GM19239 (cell line): ENCODE data around the gene SCGB1C2.

Experiments used
- DNase-seq: peaks from one replicate; pipeline ENCODE4 v3.0.0; 2011; ENCODE audit warnings: low spot score; ENCODE audit not compliant: insufficient read length
- FAIRE-seq: peaks from 2 replicates; lab custom pipeline; 2011; peaks lifted over from hg19 to GRCh38; lab: Jason Lieb, UNC

SCGB1C2 gene

GRCh38 chr17:147796-148740, 10.7 kb downstream of the SCGB1C2 start:
- FAIRE-seq: no peak
- no peak for DNase-seq

DNA sequence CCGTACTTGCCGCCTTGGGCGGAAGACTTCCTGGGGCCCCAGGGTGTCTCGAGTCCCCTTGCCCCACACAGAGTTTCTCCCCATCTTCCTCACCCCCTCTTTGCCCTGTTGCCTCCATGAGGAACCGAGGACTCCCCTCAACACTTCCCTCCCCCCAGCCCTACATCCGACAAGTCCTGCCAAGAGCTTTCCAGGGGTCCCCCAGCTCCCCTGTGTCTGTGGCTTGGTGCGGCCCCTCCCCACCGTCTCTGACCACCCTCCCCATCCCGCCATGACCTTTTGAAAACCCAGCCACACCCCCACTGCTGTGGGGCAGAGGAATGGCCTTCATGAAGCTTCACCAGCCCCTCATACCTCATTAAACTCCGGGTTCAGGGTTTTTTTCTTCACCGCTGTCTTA, 11.4 kb downstream of the SCGB1C2 start:
- FAIRE-seq (no peak), DNase-seq (no peak)

GRCh38 chr17:149231-149630, 11.9 kb downstream of the SCGB1C2 start:
- no peak for FAIRE-seq
- DNase-seq: no peak

DNA sequence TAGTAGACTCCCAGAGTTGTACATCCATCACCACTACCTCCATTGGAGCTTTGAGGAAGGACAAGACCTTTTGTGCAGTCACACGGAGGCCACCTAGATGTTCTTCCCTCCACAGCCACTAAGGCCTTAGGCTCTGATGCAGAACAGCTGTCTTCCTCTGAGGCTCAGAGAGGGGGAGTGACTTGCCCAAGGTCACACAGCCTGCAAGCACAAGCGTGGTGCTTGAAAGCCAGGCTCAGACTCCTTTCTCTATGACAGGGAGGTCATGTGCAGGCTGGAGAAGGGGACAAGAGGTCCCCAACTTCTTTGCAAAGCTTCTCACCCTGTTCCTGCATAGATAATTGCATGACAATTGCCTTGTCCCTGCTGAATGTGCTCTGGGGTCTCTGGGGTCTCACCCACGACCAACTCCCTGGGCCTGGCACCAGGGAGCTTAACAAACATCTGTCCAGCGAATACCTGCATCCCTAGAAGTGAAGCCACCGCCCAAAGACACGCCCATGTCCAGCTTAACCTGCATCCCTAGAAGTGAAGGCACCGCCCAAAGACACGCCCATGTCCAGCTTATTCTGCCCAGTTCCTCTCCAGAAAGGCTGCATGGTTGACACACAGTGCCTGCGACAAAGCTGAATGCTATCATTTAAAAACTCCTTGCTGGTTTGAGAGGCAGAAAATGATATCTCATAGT, 12.7 kb downstream of the SCGB1C2 start:
- FAIRE-seq (no peak), DNase-seq (no peak)

DNA sequence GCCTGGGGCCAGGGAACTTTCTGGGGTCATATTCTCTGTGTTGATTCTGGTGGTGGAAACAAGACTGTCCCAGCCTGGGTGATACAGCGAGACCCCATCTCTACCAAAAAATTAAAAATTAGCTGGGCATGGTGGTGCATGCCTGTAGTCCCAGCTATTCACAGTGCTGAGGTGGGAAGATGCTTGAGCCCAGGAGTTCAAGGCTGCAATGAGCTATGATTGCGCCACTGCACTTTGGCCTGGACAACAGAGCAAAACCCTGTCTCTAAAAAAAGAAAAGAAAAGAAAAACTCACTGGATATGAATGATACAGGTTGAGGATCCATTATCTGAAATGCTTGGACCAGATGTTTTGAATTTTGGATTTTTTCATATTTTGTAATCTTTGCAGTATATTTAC, 13.6 kb downstream of the SCGB1C2 start:
- DNase-seq (no peak), FAIRE-seq (no peak)

DNA sequence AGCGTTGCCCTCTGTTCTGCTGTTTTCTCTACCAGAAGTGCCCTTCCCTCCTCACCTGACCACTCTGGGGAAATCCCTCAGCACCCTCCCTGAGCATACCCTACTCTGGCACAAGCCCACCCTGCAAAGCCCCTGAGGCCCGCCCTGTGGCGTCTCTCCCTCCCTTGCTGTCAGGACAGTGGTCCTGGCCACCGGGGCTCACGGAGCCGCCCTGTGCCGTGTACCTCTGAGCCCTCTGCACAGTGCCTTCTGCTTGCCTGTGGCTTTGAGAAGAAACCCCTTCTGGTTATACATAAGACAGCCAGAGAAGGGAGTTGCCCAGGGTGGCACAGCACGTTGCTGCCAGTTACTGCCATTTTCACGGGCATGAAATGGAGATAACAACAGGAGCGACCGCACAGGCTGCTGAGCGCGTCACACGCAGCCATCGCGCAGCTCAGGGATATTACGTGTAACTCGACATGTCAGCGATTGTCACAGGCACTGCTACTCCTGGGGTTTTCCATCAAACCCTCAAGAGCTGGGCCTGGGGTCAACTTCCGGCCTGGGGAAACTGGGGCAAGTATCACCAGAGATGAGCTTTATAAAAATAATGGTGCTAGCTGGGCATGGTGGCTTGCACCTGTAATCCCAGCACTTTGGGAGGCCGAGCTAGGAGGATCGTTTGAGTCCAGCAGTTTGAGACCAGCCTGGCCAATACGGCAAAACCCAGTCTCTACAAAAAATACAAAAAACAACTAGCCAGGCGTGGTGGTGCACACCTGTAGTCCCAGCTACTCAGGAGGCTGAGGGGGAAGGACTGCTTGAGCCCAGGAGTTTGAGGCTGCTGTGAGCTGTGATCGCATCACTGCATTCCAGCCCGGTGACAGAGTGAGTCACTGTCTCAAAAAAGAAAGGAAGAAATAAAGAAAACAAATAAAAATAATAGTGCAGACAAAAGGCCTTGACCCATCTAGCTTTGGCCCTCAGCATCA, 14.8 kb downstream of the SCGB1C2 start:
- DNase-seq (no peak), FAIRE-seq (no peak)

- DNase-seq: no peak
- FAIRE-seq: no peak
These were observed 15.6 kb downstream of the SCGB1C2 start for GRCh38 chr17:152860-153420.

DNA sequence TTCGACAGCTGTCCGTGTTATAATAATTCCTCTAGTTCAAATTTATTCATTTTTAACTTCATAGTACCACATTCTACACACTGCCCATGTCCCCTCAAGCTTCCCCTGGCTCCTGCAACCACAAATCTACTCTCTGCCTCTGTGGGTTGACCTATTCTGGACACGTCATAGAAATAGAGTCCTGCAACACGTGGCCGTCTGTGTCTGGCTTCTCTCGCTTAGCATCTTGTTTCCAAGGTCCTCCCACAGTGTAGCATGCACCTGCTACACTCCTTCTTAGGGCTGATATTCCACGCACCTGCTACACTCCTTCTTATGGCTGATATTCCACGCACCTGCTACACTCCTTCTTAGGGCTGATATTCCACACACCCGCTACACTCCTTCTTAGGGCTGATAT, 16.5 kb downstream of the SCGB1C2 start:
- DNase-seq: no peak
- no peak for FAIRE-seq

GRCh38 chr17:155576-155975, 18.2 kb downstream of the SCGB1C2 start:
- FAIRE-seq (no peak), DNase-seq (no peak)

DNA sequence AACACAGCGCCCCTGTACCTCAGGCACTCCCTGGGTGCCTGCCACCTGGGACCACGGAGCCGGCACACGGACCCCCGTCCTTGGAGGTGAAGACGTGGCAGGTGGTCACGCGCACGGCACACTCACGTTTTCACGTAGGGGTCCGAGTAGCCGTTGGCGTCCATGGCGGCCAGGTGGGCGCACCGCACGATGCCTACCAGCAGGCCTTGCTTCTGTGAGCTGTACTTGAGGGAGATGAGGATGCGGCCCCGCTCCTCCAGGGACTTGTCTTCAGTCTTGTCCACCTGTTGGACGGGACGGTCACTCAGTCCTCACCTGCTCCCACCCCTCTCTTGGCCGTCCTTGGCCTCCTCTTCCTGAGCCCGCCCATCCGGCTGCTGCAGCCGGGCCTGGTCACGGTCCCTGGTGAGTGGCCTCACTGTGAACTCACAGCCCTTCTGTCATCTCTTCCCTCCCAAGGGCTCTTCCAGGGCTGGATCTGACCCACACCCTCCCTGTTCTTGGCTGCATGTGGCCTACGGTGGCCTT, 18.8 kb downstream of the SCGB1C2 start:
- FAIRE-seq (no peak), DNase-seq (no peak)

DNA sequence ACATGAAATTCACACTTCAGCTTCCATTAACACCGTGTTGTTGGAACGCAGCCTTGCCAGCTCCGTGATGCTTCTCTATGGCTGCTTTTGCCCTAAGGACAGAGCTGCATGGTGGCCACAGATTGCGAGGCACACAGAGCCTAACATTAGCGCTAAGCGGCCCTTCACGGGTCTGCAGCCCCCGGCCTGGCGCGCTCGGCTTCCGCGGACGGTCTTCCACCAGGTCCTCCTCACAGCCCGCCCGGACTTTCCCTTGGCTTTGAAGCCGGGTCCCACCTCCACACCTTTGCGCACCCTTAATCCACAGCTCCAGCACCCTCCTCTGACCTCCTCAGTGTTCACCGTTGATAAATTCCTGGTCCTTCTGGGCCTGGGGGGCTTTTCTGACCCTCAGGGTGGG, 19.6 kb downstream of the SCGB1C2 start:
- FAIRE-seq (no peak), DNase-seq (no peak)

GRCh38 chr17:157901-158300, 20.5 kb downstream of the SCGB1C2 start:
- FAIRE-seq: no peak
- no peak for DNase-seq

GRCh38 chr17:158379-158778, 21.0 kb downstream of the SCGB1C2 start:
- DNase-seq: no peak
- no peak for FAIRE-seq

DNA sequence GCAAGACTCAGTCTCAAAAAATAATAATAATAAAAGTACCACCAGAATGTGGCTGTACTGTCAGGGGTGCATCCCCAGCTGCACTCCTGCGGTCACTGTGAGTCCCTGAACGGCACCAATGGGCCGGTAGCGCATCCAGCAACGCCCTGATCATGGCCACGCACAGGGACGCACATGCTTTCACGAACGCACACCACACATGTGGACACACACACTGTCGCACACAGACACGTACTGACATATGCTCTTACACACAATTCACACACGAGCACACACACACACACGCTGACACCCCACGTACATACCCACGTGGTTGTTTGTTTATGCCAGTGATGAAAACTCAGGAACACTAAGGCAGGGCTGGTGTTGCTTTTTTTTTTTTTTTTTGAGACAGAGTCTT, 22.2 kb downstream of the SCGB1C2 start:
- DNase-seq (no peak), FAIRE-seq (no peak)

- no peak for FAIRE-seq
- no peak for DNase-seq
These were observed 23.0 kb downstream of the SCGB1C2 start for GRCh38 chr17:160336-160735.

DNA sequence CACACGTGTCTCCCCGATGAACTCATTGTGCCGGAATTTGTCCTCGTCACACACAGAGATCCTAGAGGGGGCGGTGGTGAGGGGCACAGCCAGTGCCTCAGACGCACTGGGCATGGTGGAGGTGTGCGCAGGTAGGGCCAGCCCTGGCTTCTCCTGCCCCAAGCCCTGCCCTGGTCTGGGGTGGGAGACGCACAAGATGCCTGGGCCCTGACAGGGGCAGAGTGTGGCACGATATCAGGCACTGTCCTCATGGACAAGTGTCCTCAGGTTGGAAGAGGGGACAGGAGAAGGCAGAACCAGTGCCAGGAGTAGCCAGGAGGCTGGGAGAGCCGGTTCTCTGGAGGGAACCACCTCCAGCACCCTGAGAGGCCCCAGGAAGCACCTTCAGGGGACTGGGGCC, 24.1 kb downstream of the SCGB1C2 start:
- DNase-seq: no peak
- FAIRE-seq: no peak

DNA sequence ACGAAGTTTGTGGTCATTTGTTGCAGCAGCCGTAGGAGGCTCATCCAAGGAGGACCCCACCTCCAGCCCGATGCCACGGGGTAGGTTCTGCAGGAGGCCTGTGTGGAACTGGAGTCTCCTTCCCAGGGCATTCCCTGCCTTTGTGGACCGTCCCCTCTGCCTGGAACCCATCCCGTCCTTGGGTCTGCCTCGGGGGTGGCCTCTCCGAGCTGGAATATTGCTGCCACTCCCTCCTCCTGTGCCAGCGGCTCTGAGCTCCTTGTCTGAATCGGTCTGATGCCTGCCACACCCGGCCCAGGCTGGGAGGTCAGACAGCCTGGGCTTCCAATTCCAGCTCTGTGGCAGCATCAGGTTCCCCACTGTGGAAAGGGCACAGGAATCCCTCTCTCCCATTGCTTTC, 25.3 kb downstream of the SCGB1C2 start:
- DNase-seq: no peak
- FAIRE-seq: no peak

DNA sequence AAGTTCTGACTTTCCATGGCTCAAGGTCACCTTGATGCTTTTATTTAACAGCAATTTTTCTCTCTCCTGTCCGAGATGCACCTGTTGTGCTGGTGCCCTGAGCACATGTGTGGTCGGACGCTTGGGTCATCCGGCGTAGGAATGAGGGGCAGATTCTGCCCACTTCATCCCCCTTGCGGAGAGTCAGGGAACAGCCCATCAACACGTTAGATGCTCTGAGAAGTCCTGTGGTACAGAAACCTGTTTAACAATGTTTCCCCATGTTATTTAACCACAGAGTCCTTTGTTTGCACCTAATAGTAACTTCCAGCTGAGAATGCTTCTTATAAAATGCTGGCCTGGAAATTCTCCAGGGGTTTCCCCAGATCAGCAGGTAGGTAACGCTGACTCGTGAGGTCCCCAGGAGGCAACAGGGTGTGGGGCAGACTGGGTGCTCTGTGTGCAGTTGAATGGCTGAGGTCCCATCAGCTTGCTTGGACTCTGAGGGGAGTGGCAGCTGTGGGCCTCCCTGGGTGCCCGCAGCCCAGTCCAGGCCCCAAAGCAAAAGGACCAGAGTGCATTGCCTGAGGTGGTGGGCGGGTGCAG, 26.2 kb downstream of the SCGB1C2 start:
- FAIRE-seq (no peak), DNase-seq (no peak)
